ENCODE results near the gene SUSD6.

Gene SUSD6

DNA sequence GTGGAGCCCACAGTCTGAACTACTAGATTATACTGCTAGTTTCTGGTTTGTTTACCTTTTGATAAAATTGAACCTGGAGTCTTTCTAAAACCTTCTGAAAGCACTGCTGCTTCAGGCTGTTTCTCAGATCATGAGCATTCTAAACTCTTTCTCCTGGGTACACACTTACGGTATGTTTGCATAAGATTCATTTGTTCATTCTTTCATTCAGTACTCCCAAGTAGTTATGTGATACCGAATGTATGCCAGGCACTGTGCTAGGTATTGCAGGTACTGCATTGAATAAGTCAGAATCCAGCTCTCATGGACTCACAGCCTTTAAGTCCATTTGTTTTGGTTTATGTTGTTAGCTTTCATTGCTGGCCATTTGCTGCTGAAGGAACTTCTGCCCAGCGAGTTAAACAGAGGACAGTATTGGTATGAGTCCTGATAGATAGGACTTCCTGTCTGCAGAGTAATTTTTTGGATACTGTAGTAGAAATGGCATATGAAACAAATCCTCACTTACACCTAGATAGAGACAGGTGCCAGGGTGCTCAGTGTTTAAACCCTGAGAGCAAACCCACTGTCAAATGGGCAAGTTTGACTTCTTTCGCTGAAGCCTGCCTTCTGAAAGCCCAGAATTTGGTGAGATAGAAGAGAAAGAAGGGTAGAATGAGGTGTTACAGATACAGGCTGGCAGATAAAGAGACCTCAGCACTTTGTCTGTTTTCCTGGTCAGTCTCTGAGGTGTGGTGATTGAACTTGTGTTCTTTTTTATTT is 2.1 kb downstream of the SUSD6 start:
- H3K79me1 ChIP-seq (ENCODE audit: low read depth, low read length), result no peaks in the 10 kb centered on the region
- H2BK120ac ChIP-seq (ENCODE audit: low read depth, low read length), result no peak overlapping the region
- no peak overlapping the region for H3K14ac ChIP-seq (ENCODE audit: low read length)
- no peaks in the 10 kb centered on the region for H3K9me3 ChIP-seq (replicated peaks in 1 of 2; ENCODE audit: control insufficient read depth in 2 of 2, insufficient read depth in 1 of 2, low read depth in 1 of 2, low read length in 2 of 2)
- H3K36me3 ChIP-seq (replicated peaks in 1 of 2; ENCODE audit: control insufficient read depth in 2 of 2, insufficient read depth in 2 of 2, low read length in 2 of 2), result peaks cover 0 to 10% of the 10 kb centered on the region in 2 donors
- no peak overlapping the region for H2BK15ac ChIP-seq (ENCODE audit: low read length)
- H3K23ac ChIP-seq (ENCODE audit: low read depth, low read length, poor library complexity), result no peak overlapping the region
- no peak overlapping the region for H3K27ac ChIP-seq (replicated peaks; ENCODE audit: low read length)
- H2AK5ac ChIP-seq (ENCODE audit: low read depth, low read length), result no peak overlapping the region
- H3K9ac ChIP-seq (ENCODE audit: low read depth, low read length, poor library complexity), result no peak overlapping the region
- no peak overlapping the region for H3K18ac ChIP-seq (ENCODE audit: low read length)
- no peak overlapping the region for H3K4me2 ChIP-seq (ENCODE audit: insufficient read depth, low read length, poor library complexity, severe bottlenecking)
- H3K27me3 ChIP-seq (ENCODE audit: control insufficient read depth in 3 of 3, insufficient read depth in 3 of 3, low read depth in 1 of 3, low read length in 3 of 3), result no peaks in the 10 kb centered on the region
- H2BK5ac ChIP-seq (ENCODE audit: low read length), result no peak overlapping the region
- no CpG with 5 or more reads among the region's 4 CpGs for WGBS, 2 donors (ENCODE audit: extremely low coverage in 2 of 2, insufficient read length in 2 of 2, insufficient replicate concordance in 1 of 2)
- no peak overlapping the region for H2BK12ac ChIP-seq (ENCODE audit: low read length)
- no peak overlapping the region for H4K8ac ChIP-seq (ENCODE audit: low read depth, low read length)
- H2AFZ ChIP-seq (ENCODE audit: low read length), result no peak overlapping the region
- H3K4me3 ChIP-seq (ENCODE audit: low read length in 2 of 2), result peak overlapping the region in 1 of 2 donors; percentile 82
- no peak overlapping the region for H3K4ac ChIP-seq (ENCODE audit: low read length)
- no peak for DNase-seq (ENCODE audit: low spot score)
- H3K4me1 ChIP-seq (ENCODE audit: control insufficient read depth in 2 of 2, insufficient read depth in 1 of 2, low read depth in 1 of 2, low read length in 2 of 2), result peaks cover 17 to 23% of the 10 kb centered on the region in 2 donors
- no peak overlapping the region for H4K91ac ChIP-seq (ENCODE audit: low read depth, low read length, poor library complexity)

DNA sequence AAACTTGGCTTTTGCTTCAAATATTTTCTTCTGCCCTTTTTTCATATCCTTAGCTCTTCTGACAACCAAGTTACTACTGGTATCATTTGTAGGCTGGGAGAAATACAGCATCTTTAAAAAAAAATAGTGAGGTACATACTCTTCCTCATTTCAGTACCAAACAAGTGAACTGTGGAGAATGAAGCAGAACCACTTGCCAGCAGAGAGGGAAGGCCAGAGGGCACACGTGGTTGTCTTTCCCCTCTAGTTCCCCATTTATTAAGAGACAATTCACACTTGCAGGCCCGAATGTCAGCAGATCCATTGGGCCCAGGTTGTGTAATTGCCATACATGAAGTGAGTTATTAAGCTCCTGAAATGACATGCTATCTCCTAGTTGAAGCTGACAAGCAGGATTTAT is 3.2 kb downstream of the SUSD6 start:
- no peak overlapping the region for H3K14ac ChIP-seq (ENCODE audit: low read length)
- no peak overlapping the region for H3K4ac ChIP-seq (ENCODE audit: low read length)
- H4K8ac ChIP-seq (ENCODE audit: low read depth, low read length), result no peak overlapping the region
- no peaks in the 10 kb centered on the region for H3K27me3 ChIP-seq (ENCODE audit: control insufficient read depth in 3 of 3, insufficient read depth in 3 of 3, low read depth in 1 of 3, low read length in 3 of 3)
- no peak for DNase-seq (ENCODE audit: low spot score)
- no peak overlapping the region for H2BK12ac ChIP-seq (ENCODE audit: low read length)
- H3K23ac ChIP-seq (ENCODE audit: low read depth, low read length, poor library complexity), result no peak overlapping the region
- H3K4me2 ChIP-seq (ENCODE audit: insufficient read depth, low read length, poor library complexity, severe bottlenecking), result no peak overlapping the region
- H3K79me1 ChIP-seq (ENCODE audit: low read depth, low read length), result no peaks in the 10 kb centered on the region
- H2AFZ ChIP-seq (ENCODE audit: low read length), result no peak overlapping the region
- H3K9ac ChIP-seq (ENCODE audit: low read depth, low read length, poor library complexity), result no peak overlapping the region
- peaks cover 15 to 23% of the 10 kb centered on the region in 2 donors for H3K4me1 ChIP-seq (ENCODE audit: control insufficient read depth in 2 of 2, insufficient read depth in 1 of 2, low read depth in 1 of 2, low read length in 2 of 2)
- H3K9me3 ChIP-seq (replicated peaks in 1 of 2; ENCODE audit: control insufficient read depth in 2 of 2, insufficient read depth in 1 of 2, low read depth in 1 of 2, low read length in 2 of 2), result no peaks in the 10 kb centered on the region
- peaks cover 0 to 10% of the 10 kb centered on the region in 2 donors for H3K36me3 ChIP-seq (replicated peaks in 1 of 2; ENCODE audit: control insufficient read depth in 2 of 2, insufficient read depth in 2 of 2, low read length in 2 of 2)
- no peak overlapping the region for H2BK15ac ChIP-seq (ENCODE audit: low read length)
- no peak overlapping the region for H3K27ac ChIP-seq (replicated peaks; ENCODE audit: low read length)
- no peak overlapping the region for H4K91ac ChIP-seq (ENCODE audit: low read depth, low read length, poor library complexity)
- no peak overlapping the region for H2BK5ac ChIP-seq (ENCODE audit: low read length)
- H3K18ac ChIP-seq (ENCODE audit: low read length), result no peak overlapping the region
- no peak overlapping the region for H2BK120ac ChIP-seq (ENCODE audit: low read depth, low read length)
- H2AK5ac ChIP-seq (ENCODE audit: low read depth, low read length), result no peak overlapping the region
- no peak overlapping the region for H3K4me3 ChIP-seq (ENCODE audit: low read length in 2 of 2)
- WGBS, 2 donors (ENCODE audit: extremely low coverage in 2 of 2, insufficient read length in 2 of 2, insufficient replicate concordance in 1 of 2), result no CpG with 5 or more reads among the region's 2 CpGs

DNA sequence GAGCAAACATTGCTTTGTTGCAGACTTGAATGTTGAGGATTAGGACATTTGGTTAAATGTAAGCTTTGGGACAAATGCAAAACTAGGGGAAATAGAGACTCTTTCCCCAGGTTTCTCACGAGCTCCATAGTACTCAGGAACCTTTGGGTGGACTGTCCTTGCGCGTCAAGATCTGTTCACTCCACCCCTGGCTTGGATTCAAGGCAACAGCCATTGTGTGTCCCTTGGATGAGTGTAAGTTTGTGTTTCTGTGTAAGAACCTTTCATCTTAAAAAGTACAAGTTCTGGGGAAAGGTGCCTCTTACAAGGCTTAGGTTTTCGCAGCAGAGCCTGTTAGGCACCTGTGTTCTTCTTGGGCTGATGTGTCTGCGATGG is 3.7 kb downstream of the SUSD6 start:
- Histone ChIP-seq H2BK5ac (ENCODE audit: low read length) (no peak overlapping the region), H3K9me3 (replicated peaks in 1 of 2; ENCODE audit: control insufficient read depth in 2 of 2, insufficient read depth in 1 of 2, low read depth in 1 of 2, low read length in 2 of 2) (no peaks in the 10 kb centered on the region), H4K91ac (ENCODE audit: low read depth, low read length, poor library complexity) (no peak overlapping the region), H3K36me3 (replicated peaks in 1 of 2; ENCODE audit: control insufficient read depth in 2 of 2, insufficient read depth in 2 of 2, low read length in 2 of 2) (peaks cover 0 to 10% of the 10 kb centered on the region in 2 donors), H3K4me3 (ENCODE audit: low read length in 2 of 2) (no peak overlapping the region), H3K27me3 (ENCODE audit: control insufficient read depth in 3 of 3, insufficient read depth in 3 of 3, low read depth in 1 of 3, low read length in 3 of 3) (no peaks in the 10 kb centered on the region), H3K4me1 (ENCODE audit: control insufficient read depth in 2 of 2, insufficient read depth in 1 of 2, low read depth in 1 of 2, low read length in 2 of 2) (peaks cover 13 to 21% of the 10 kb centered on the region in 2 donors), H3K9ac (ENCODE audit: low read depth, low read length, poor library complexity) (no peak overlapping the region), H3K79me1 (ENCODE audit: low read depth, low read length) (no peaks in the 10 kb centered on the region), H3K4me2 (ENCODE audit: insufficient read depth, low read length, poor library complexity, severe bottlenecking) (no peak overlapping the region), H2AFZ (ENCODE audit: low read length) (no peak overlapping the region), H3K4ac (ENCODE audit: low read length) (no peak overlapping the region), H2BK120ac (ENCODE audit: low read depth, low read length) (no peak overlapping the region), H3K14ac (ENCODE audit: low read length) (no peak overlapping the region), H2BK15ac (ENCODE audit: low read length) (peak overlapping the region; percentile 51), H2AK5ac (ENCODE audit: low read depth, low read length) (no peak overlapping the region), H3K23ac (ENCODE audit: low read depth, low read length, poor library complexity) (no peak overlapping the region), H2BK12ac (ENCODE audit: low read length) (no peak overlapping the region), H3K18ac (ENCODE audit: low read length) (no peak overlapping the region), H3K27ac (replicated peaks; ENCODE audit: low read length) (no peak overlapping the region), H4K8ac (ENCODE audit: low read depth, low read length) (no peak overlapping the region)
- DNase-seq (ENCODE audit: low spot score), result no peak
- no CpG with 5 or more reads among the region's 5 CpGs for WGBS, 2 donors (ENCODE audit: extremely low coverage in 2 of 2, insufficient read length in 2 of 2, insufficient replicate concordance in 1 of 2)

DNA sequence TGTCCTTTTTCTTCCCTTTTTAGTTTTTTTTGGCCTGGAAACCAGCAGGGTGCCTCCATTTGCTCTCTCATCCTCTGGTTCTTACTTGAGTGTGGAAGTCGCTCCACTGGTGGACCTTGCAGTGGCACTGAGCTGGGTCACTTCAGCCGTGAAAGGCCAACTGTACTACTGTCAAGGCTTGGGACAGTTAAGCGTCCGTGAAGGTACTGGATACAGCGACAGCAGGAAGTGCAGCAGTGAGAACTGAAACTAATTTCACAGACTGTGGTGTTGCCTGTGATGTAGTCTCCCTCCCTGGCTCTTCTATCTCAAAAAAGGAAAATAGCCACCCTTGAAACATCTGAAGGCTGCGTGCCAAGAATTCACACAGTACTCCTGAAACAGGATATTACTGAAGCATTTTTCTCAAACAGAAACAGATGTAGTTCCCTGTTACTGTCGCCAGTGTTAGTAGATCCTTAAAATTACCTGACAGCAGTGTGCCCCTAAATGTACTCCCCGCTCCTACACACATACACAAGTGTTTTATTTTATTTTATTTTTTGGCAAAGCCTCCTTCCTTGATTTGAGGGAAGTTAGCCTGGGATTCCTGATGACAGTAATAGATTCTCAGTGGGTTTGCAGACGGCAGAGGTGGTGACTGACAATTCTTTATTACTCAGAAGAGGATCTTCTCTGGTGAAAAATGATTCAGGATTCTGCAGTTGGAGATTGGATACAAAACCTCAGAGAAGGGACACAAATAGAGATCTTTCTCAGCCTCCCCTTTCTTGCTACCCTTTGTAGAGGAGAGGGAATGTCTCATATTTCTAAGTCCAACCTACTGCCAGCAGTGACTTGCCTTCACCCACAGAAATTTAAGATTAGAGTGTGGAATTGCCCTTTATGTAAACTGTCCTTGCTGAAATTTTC is 4.4 kb downstream of the SUSD6 start:
- no peak overlapping the region for H3K23ac ChIP-seq (ENCODE audit: low read depth, low read length, poor library complexity)
- H3K9ac ChIP-seq (ENCODE audit: low read depth, low read length, poor library complexity), result no peak overlapping the region
- no peak overlapping the region for H4K91ac ChIP-seq (ENCODE audit: low read depth, low read length, poor library complexity)
- no peak overlapping the region for H2AFZ ChIP-seq (ENCODE audit: low read length)
- no peak overlapping the region for H2AK5ac ChIP-seq (ENCODE audit: low read depth, low read length)
- peaks cover 7 to 14% of the 10 kb centered on the region in 2 donors for H3K4me1 ChIP-seq (ENCODE audit: control insufficient read depth in 2 of 2, insufficient read depth in 1 of 2, low read depth in 1 of 2, low read length in 2 of 2)
- no peak overlapping the region for H2BK5ac ChIP-seq (ENCODE audit: low read length)
- no peaks in the 10 kb centered on the region for H3K27me3 ChIP-seq (ENCODE audit: control insufficient read depth in 3 of 3, insufficient read depth in 3 of 3, low read depth in 1 of 3, low read length in 3 of 3)
- no peak for DNase-seq (ENCODE audit: low spot score)
- peaks cover 0 to 10% of the 10 kb centered on the region in 2 donors for H3K36me3 ChIP-seq (replicated peaks in 1 of 2; ENCODE audit: control insufficient read depth in 2 of 2, insufficient read depth in 2 of 2, low read length in 2 of 2)
- no peak overlapping the region for H3K4me2 ChIP-seq (ENCODE audit: insufficient read depth, low read length, poor library complexity, severe bottlenecking)
- H3K4me3 ChIP-seq (ENCODE audit: low read length in 2 of 2), result no peak overlapping the region
- no CpG with 5 or more reads among the region's 9 CpGs for WGBS, 2 donors (ENCODE audit: extremely low coverage in 2 of 2, insufficient read length in 2 of 2, insufficient replicate concordance in 1 of 2)
- no peak overlapping the region for H3K14ac ChIP-seq (ENCODE audit: low read length)
- no peaks in the 10 kb centered on the region for H3K79me1 ChIP-seq (ENCODE audit: low read depth, low read length)
- no peak overlapping the region for H3K27ac ChIP-seq (replicated peaks; ENCODE audit: low read length)
- H2BK12ac ChIP-seq (ENCODE audit: low read length), result no peak overlapping the region
- H3K18ac ChIP-seq (ENCODE audit: low read length), result no peak overlapping the region
- H2BK15ac ChIP-seq (ENCODE audit: low read length), result peak overlapping the region; percentile 51
- no peak overlapping the region for H4K8ac ChIP-seq (ENCODE audit: low read depth, low read length)
- no peak overlapping the region for H3K4ac ChIP-seq (ENCODE audit: low read length)
- no peak overlapping the region for H2BK120ac ChIP-seq (ENCODE audit: low read depth, low read length)
- H3K9me3 ChIP-seq (replicated peaks in 1 of 2; ENCODE audit: control insufficient read depth in 2 of 2, insufficient read depth in 1 of 2, low read depth in 1 of 2, low read length in 2 of 2), result no peaks in the 10 kb centered on the region
